ENCODE measurements around the gene CIAO2A.
A peak's percentile ranks its signal among the peaks of the same experiment; 100 is the strongest.

The CIAO2A gene

DNA sequence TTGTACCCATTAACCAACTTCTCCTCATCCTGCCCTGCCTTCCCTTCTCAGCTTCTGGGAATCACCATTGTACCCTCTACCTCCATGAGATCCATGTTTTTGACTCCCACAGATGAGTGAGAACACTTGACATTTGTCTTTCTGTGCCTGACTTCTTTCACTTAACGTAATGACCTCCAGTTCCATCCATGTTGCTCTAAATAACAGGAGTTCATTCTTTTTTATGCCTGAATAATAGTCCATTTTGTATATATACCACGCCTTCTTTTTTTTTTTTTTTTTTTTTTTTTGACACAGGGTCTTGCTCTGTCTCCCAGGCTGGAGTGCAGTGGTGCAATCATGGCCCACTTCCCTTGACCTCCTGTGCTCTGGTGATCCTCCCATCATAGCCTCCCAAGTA is 8.9 kb upstream of the CIAO2A start:
- CTCF ChIA-PET = interaction anchor here (1.1 kb wide), 1 partner anchor 47 kb away, joined by 4 read pairs; no protein-coding TSS in a partner anchor
- no peak for DNase-seq
- peaks cover 9 to 25% (median 14%) of the 10 kb centered on the region in 4 experiments for H3K4me1 ChIP-seq (ENCODE audit: control extremely low read depth in 1 of 4, control insufficient read depth in 4 of 4, insufficient read depth in 4 of 4, low read length in 3 of 4)
- H3K27ac ChIP-seq (ENCODE audit: insufficient read depth in 1 of 2, low read depth in 1 of 2, low read length in 2 of 2, poor library complexity in 1 of 2, severe bottlenecking in 2 of 2) = no peak overlapping the region
- H3K27me3 ChIP-seq (replicated peaks in 2 of 5; ENCODE audit: control insufficient read depth in 4 of 5, insufficient read depth in 5 of 5, low read length in 4 of 5) = no peaks in the 10 kb centered on the region
- WGBS (ENCODE audit: insufficient coverage) = 100% methylated on average over 1 of the region's 2 CpGs
- no peaks in the 10 kb centered on the region for H3K9me3 ChIP-seq (ENCODE audit: control extremely low read depth in 1 of 5, control insufficient read depth in 4 of 5, insufficient read depth in 2 of 5, low read depth in 1 of 5, low read length in 4 of 5)
- peaks cover 0 to 2% (median 0%) of the 10 kb centered on the region in 4 experiments for H3K36me3 ChIP-seq (ENCODE audit: control insufficient read depth in 4 of 4, insufficient read depth in 4 of 4, low read length in 3 of 4)
- H3K4me3 ChIP-seq (ENCODE audit: control insufficient read depth in 1 of 7, extremely low read depth in 1 of 7, insufficient read depth in 4 of 7, low read depth in 2 of 7, low read length in 6 of 7) = no peak overlapping the region
- POLR2A ChIA-PET = no interaction called here

DNA sequence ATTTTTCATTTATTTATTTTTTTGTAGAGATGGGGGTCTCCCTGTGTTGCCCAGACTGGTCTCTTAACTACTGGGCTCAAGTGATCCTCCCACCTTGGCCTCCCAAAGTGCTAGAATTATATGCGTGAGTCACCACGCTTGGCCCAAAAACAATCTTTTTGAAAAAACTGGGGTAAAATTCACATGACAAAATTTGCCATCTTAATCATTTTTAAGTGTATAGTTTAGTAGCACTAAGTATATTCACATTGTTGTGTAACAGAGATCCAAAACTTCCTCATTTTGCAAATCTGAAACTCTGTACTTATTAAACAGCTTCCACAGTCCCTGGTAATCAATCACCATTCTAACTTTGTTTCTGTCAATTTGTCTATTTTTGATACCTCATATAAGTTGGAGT is 7.3 kb upstream of the CIAO2A start:
- Histone ChIP-seq H3K9me3 (ENCODE audit: control extremely low read depth in 1 of 5, control insufficient read depth in 4 of 5, insufficient read depth in 2 of 5, low read depth in 1 of 5, low read length in 4 of 5) (no peaks in the 10 kb centered on the region), H3K27me3 (replicated peaks in 2 of 5; ENCODE audit: control insufficient read depth in 4 of 5, insufficient read depth in 5 of 5, low read length in 4 of 5) (no peaks in the 10 kb centered on the region), H3K4me3 (ENCODE audit: control insufficient read depth in 1 of 7, extremely low read depth in 1 of 7, insufficient read depth in 4 of 7, low read depth in 2 of 7, low read length in 6 of 7) (no peak overlapping the region), H3K4me1 (ENCODE audit: control extremely low read depth in 1 of 4, control insufficient read depth in 4 of 4, insufficient read depth in 4 of 4, low read length in 3 of 4) (peaks cover 22 to 38% (median 26%) of the 10 kb centered on the region in 4 experiments), H3K36me3 (ENCODE audit: control insufficient read depth in 4 of 4, insufficient read depth in 4 of 4, low read length in 3 of 4) (peaks cover 0 to 2% (median 0%) of the 10 kb centered on the region in 4 experiments), H3K27ac (ENCODE audit: insufficient read depth in 1 of 2, low read depth in 1 of 2, low read length in 2 of 2, poor library complexity in 1 of 2, severe bottlenecking in 2 of 2) (no peak overlapping the region)
- DNase-seq = peak in 2 of 3 donors; percentile 48 to 65
- ChIA-PET CTCF (interaction anchor here (1.0 to 1.6 kb wide), 5 partner anchors 13 to 53 kb away, joined by 3 to 6 read pairs (median 3); no protein-coding TSS in a partner anchor), POLR2A (interaction anchor here (0.6 kb wide), 1 partner anchor 91 kb away, joined by 3 read pairs; no protein-coding TSS in a partner anchor)
- no CpG with 5 or more reads among the region's 2 CpGs for WGBS (ENCODE audit: insufficient coverage)

DNA sequence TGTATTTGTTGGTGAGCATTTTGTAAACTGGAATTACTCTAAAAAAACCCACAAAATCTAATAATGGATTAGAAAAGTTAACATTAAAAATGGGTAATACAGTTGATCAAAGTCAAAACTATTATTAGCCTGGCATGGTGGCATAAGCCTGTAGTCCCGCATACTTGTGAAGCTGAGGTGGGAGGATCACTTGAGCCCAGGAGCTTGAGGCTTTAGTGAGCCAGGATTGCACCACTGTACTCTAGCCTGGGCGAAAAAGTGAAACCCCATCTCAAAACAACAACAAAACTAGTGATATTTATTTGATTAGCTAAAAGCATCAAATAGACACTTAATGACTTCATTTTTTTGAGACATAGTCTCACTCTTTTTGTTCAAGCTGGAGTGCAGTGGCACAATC is 5.7 kb upstream of the CIAO2A start:
- Histone ChIP-seq H3K27me3 (replicated peaks in 2 of 5; ENCODE audit: control insufficient read depth in 4 of 5, insufficient read depth in 5 of 5, low read length in 4 of 5) (no peaks in the 10 kb centered on the region), H3K4me3 (ENCODE audit: control insufficient read depth in 1 of 7, extremely low read depth in 1 of 7, insufficient read depth in 4 of 7, low read depth in 2 of 7, low read length in 6 of 7) (no peak overlapping the region), H3K36me3 (ENCODE audit: control insufficient read depth in 4 of 4, insufficient read depth in 4 of 4, low read length in 3 of 4) (peaks cover 0 to 2% (median 0%) of the 10 kb centered on the region in 4 experiments), H3K9me3 (ENCODE audit: control extremely low read depth in 1 of 5, control insufficient read depth in 4 of 5, insufficient read depth in 2 of 5, low read depth in 1 of 5, low read length in 4 of 5) (no peaks in the 10 kb centered on the region), H3K4me1 (ENCODE audit: control extremely low read depth in 1 of 4, control insufficient read depth in 4 of 4, insufficient read depth in 4 of 4, low read length in 3 of 4) (peaks cover 31 to 44% (median 35%) of the 10 kb centered on the region in 4 experiments), H3K27ac (ENCODE audit: insufficient read depth in 1 of 2, low read depth in 1 of 2, low read length in 2 of 2, poor library complexity in 1 of 2, severe bottlenecking in 2 of 2) (no peak overlapping the region)
- no CpG with 5 or more reads among the region's 2 CpGs for WGBS (ENCODE audit: insufficient coverage)
- no peak for DNase-seq
- POLR2A ChIA-PET = no interaction called here
- CTCF ChIA-PET = interaction anchor here (1.6 kb wide), 2 partner anchors 22 to 24 kb away, joined by 4 to 6 read pairs; no protein-coding TSS in a partner anchor

DNA sequence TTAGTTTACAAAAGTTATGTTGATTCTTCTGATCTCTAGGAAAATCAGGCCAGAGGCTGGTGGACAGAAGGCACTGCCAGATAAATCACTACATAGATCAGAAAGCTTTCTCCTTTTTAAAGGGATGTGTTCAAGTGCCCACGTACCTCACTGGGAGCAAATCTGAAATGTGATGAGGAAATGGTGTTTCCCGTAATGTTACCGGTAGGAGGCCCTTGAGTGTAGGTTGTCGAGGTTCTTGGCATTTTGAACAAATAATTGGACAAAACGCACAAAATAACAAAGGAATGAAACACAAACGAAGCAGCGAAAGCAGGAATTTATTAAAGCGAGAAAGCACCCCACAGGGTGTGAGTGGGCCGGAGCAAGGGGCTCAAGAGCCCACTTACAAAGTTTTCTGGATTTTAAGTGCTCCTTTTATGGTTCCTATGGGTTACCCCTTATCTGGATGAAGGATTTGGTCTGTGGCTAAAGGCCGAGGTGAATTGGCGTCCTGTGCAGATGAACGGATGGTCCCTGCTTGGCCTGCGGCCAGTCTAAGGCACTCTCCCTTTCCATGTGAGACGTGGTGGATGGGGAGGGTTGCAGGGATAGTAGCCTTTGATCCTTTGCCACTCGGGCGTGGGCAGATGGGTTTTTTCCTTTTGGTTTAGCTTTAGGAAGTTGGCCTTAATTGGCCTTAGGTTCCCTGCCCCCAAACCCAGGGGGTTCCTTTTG is 3.2 kb upstream of the CIAO2A start:
- peak overlapping the region; percentile 86 to 97 (median 94) for H3K4me3 ChIP-seq (ENCODE audit: control insufficient read depth in 1 of 7, extremely low read depth in 1 of 7, insufficient read depth in 4 of 7, low read depth in 2 of 7, low read length in 6 of 7)
- 19% methylated on average over 8 of the region's 16 CpGs for WGBS (ENCODE audit: insufficient coverage)
- no peaks in the 10 kb centered on the region for H3K36me3 ChIP-seq (ENCODE audit: control insufficient read depth in 4 of 4, insufficient read depth in 4 of 4, low read length in 3 of 4)
- H3K27ac ChIP-seq (ENCODE audit: insufficient read depth in 1 of 2, low read depth in 1 of 2, low read length in 2 of 2, poor library complexity in 1 of 2, severe bottlenecking in 2 of 2) = peak overlapping the region; percentile 72 to 89
- no peaks in the 10 kb centered on the region for H3K27me3 ChIP-seq (replicated peaks in 2 of 5; ENCODE audit: control insufficient read depth in 4 of 5, insufficient read depth in 5 of 5, low read length in 4 of 5)
- H3K9me3 ChIP-seq (ENCODE audit: control extremely low read depth in 1 of 5, control insufficient read depth in 4 of 5, insufficient read depth in 2 of 5, low read depth in 1 of 5, low read length in 4 of 5) = no peaks in the 10 kb centered on the region
- peaks cover 39 to 63% (median 54%) of the 10 kb centered on the region in 4 experiments for H3K4me1 ChIP-seq (ENCODE audit: control extremely low read depth in 1 of 4, control insufficient read depth in 4 of 4, insufficient read depth in 4 of 4, low read length in 3 of 4)
- ChIA-PET POLR2A (interaction anchor here (1.5 kb wide), 1 partner anchor 57 kb away, joined by 6 read pairs; no protein-coding TSS in a partner anchor), CTCF (interaction anchor here (1.0 to 1.9 kb wide), 3 partner anchors 14 to 284 kb away, joined by 3 to 5 read pairs (median 5); no protein-coding TSS in a partner anchor)
- peak; percentile 44 to 61 (median 46) for DNase-seq

DNA sequence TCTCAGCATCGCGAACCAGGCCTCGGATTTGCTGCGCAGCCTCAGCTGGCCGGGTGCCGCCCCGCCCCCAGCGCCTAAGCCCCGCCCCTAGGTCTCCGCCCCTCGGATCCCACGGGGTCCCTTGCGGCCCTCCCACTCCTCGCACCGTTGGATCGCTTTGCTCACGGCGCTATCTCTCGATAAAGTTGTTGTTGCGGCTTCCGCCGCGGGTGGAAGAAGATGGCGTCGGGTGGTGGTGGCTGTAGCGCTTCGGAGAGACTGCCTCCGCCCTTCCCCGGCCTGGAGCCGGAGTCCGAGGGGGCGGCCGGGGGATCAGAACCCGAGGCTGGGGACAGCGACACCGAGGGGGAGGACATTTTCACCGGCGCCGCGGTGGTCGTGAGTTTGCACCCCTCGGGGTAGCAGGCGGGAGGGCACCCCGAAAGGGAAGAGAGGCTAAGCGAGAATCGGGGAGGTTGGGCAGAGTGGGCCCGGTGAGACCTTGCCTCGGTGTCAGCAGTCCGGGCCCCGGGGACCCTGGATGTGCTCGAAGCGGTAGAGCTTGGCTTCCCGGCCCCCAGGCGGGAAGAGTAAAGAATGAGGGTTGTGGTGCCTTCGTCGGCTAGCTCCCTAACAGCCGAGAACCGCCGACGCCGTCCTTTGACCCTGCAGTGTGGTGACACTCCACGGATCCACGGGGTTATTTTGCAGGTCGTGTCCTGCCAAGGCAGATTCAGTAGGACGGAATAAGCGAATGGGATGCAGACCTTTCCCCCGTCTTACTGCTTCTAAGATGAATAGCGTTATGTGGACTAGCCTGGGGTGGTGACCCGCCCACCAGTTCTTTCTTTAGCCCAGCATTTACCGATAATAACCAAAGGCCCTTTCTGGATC is 2.4 kb upstream of the CIAO2A start, which contains the start of gene SNX1:
TSS of gene SNX1 (plus strand) at position 188 of the 873 bp plus-strand sequence. CDS start at position 220, 32 bp downstream.
- Histone ChIP-seq H3K4me3 (ENCODE audit: control insufficient read depth in 1 of 7, extremely low read depth in 1 of 7, insufficient read depth in 4 of 7, low read depth in 2 of 7, low read length in 6 of 7) (peak within 1 kb of the TSS; percentile 86 to 98 (median 95)), H3K27ac (ENCODE audit: insufficient read depth in 1 of 2, low read depth in 1 of 2, low read length in 2 of 2, poor library complexity in 1 of 2, severe bottlenecking in 2 of 2) (peak within 1 kb of the TSS; percentile 72 to 89), H3K27me3 (replicated peaks in 2 of 5; ENCODE audit: control insufficient read depth in 4 of 5, insufficient read depth in 5 of 5, low read length in 4 of 5) (no peaks in the 10 kb centered on the region), H3K9me3 (ENCODE audit: control extremely low read depth in 1 of 5, control insufficient read depth in 4 of 5, insufficient read depth in 2 of 5, low read depth in 1 of 5, low read length in 4 of 5) (no peaks in the 10 kb centered on the region), H3K36me3 (ENCODE audit: control insufficient read depth in 4 of 4, insufficient read depth in 4 of 4, low read length in 3 of 4) (no peaks in the 10 kb centered on the region), H3K4me1 (ENCODE audit: control extremely low read depth in 1 of 4, control insufficient read depth in 4 of 4, insufficient read depth in 4 of 4, low read length in 3 of 4) (peaks cover 35 to 67% (median 57%) of the 10 kb centered on the region in 4 experiments)
- ChIA-PET POLR2A (interaction anchor here (1.5 kb wide), 1 partner anchor 58 kb away, joined by 6 read pairs; no protein-coding TSS in a partner anchor), CTCF (interaction anchor here (0.8 to 1.5 kb wide), 2 partner anchors 15 to 58 kb away, joined by 3 read pairs; no protein-coding TSS in a partner anchor)
- WGBS (ENCODE audit: insufficient coverage) = 0% methylated on average over 61 of the region's 70 CpGs
- peak; percentile 95 to 98 (median 97) for DNase-seq

DNA sequence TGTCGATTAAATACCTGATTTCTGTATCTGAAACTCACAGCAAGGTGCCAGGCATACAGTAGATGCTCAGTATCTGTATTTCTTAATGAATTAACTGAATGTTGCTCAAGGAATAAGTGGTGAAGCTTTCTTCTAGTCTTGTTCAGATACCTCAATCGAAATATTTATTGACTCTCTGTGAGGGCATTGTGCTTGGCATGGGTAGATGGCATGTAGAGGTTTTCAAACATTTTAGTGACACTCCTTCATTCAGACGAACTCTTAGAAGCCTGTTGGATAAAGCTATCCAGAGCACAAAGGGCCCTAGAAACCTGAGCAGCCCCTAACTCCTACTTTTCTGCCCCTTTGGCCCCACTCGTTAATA is 1.8 kb upstream of the CIAO2A start:
- H3K27ac ChIP-seq (ENCODE audit: insufficient read depth in 1 of 2, low read depth in 1 of 2, low read length in 2 of 2, poor library complexity in 1 of 2, severe bottlenecking in 2 of 2) = peak overlapping the region in 1 of 2 experiments; percentile 89
- POLR2A ChIA-PET = interaction anchor here (1.5 kb wide), 1 partner anchor 58 kb away, joined by 6 read pairs; no protein-coding TSS in a partner anchor
- 0% methylated on average over 1 of the region's 4 CpGs for WGBS (ENCODE audit: insufficient coverage)

More for the DNA sequence above, 1.8 kb upstream of the CIAO2A start:
- H3K36me3 ChIP-seq (ENCODE audit: control insufficient read depth in 4 of 4, insufficient read depth in 4 of 4, low read length in 3 of 4) = no peaks in the 10 kb centered on the region
- CTCF ChIA-PET = interaction anchor here (0.8 to 1.5 kb wide), 2 partner anchors 16 to 58 kb away, joined by 3 read pairs; no protein-coding TSS in a partner anchor
- H3K4me3 ChIP-seq (ENCODE audit: control insufficient read depth in 1 of 7, extremely low read depth in 1 of 7, insufficient read depth in 4 of 7, low read depth in 2 of 7, low read length in 6 of 7) = peak overlapping the region in 5 of 7 experiments; percentile 70 to 97 (median 94)
- no peak for DNase-seq
- H3K4me1 ChIP-seq (ENCODE audit: control extremely low read depth in 1 of 4, control insufficient read depth in 4 of 4, insufficient read depth in 4 of 4, low read length in 3 of 4) = peaks cover 31 to 64% (median 57%) of the 10 kb centered on the region in 4 experiments
- no peaks in the 10 kb centered on the region for H3K9me3 ChIP-seq (ENCODE audit: control extremely low read depth in 1 of 5, control insufficient read depth in 4 of 5, insufficient read depth in 2 of 5, low read depth in 1 of 5, low read length in 4 of 5)
- no peaks in the 10 kb centered on the region for H3K27me3 ChIP-seq (replicated peaks in 2 of 5; ENCODE audit: control insufficient read depth in 4 of 5, insufficient read depth in 5 of 5, low read length in 4 of 5)
